ENCODE results near the gene MXD4.

- TF ChIP-seq, protein P1, sequence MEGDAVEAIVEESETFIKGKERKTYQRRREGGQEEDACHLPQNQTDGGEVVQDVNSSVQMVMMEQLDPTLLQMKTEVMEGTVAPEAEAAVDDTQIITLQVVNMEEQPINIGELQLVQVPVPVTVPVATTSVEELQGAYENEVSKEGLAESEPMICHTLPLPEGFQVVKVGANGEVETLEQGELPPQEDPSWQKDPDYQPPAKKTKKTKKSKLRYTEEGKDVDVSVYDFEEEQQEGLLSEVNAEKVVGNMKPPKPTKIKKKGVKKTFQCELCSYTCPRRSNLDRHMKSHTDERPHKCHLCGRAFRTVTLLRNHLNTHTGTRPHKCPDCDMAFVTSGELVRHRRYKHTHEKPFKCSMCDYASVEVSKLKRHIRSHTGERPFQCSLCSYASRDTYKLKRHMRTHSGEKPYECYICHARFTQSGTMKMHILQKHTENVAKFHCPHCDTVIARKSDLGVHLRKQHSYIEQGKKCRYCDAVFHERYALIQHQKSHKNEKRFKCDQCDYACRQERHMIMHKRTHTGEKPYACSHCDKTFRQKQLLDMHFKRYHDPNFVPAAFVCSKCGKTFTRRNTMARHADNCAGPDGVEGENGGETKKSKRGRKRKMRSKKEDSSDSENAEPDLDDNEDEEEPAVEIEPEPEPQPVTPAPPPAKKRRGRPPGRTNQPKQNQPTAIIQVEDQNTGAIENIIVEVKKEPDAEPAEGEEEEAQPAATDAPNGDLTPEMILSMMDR (IDR thresholded peaks at IDR 0.05): no peak
- no peak for TF ChIP-seq POLR2A (IDR thresholded peaks at IDR 0.05)
Measured at GRCh38 chr4:2259541-2260343, 2.2 kb downstream of the MXD4 start.

All from heart left ventricle (tissue), 13 donors.